Activated CD8-positive, alpha-beta memory T cell treated with anti-CD3 and anti-CD28 coated beads for 36 hours (primary cell): ENCODE results near the gene NEK5. TPM values are rescaled to one million over a fixed set of nuclear protein-coding genes. Genes with fewer than 3 reads are reported as not detected.

Experiments
- CTCF ChIA-PET: fragments of 350-600 bp; sonication (Branson Sonifier 250); formaldehyde crosslinking; loops from one replicate; lab custom pipeline; 2021; ENCODE audit warnings: antibody characterized with exemption; lab: Charles Lee
- POLR2A ChIA-PET: fragments of 350-600 bp; sonication (Branson Sonifier 250); formaldehyde crosslinking; loops from one replicate; lab custom pipeline; 2021; ENCODE audit warnings: antibody characterized with exemption; lab: Charles Lee
- total RNA-seq, 2 experiments: library from RNA; stranded (reverse); gene quantifications; one replicate each; pipeline ENCODE4 v1.2.3, GENCODE V29; 2021

The NEK5 gene
- total RNA-seq, 2 experiments from 2014 or later = not detected

- CTCF ChIA-PET = interaction anchor here (1.1 kb wide), 1 partner anchor 91 kb away, joined by 3 read pairs; no protein-coding TSS in a partner anchor
Measured at GRCh38 chr13:52026246-52026626, 102.6 kb downstream of the NEK5 start.

GRCh38 chr13:52025475-52026245 lies 103.2 kb downstream of the NEK5 start:
- CTCF ChIA-PET = interaction anchor here (1.1 kb wide), 1 partner anchor 91 kb away, joined by 3 read pairs; no protein-coding TSS in a partner anchor
- POLR2A ChIA-PET = no interaction called here

More at GRCh38 chr13:52026246-52026626, 102.6 kb downstream of the NEK5 start:
- POLR2A ChIA-PET = no interaction called here

DNA sequence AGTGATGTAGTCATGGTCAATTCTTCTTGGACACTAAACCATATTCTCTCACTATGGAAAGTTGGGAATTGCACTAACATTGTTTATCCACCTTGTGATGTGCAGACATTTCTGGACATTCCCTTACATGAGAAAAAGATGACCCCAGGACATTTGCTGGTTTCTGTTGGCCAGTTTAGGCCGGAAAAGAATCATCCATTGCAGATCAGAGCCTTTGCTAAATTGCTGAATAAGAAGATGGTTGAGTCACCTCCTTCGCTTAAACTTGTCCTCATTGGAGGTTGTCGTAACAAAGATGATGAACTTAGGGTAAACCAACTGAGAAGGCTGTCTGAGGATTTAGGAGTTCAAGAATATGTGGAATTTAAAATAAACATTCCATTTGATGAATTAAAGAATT lies 104.4 kb downstream of the NEK5 start, which contains the start of gene UTP14C:
TSS of gene UTP14C (plus strand) at position 211 of the 400 bp plus-strand sequence. CDS start 4,114 bp downstream, outside the sequence.
- ChIA-PET POLR2A (no interaction called here), CTCF (no interaction called here)

- POLR2A ChIA-PET = no interaction called here
- CTCF ChIA-PET = no interaction called here
Measured at GRCh38 chr13:52022356-52022755, 106.5 kb downstream of the NEK5 start.

- CTCF ChIA-PET = no interaction called here
- POLR2A ChIA-PET = no interaction called here
Measured at GRCh38 chr13:52020191-52020590, 108.7 kb downstream of the NEK5 start.

GRCh38 chr13:52016296-52016695 lies 112.6 kb downstream of the NEK5 start:
- ChIA-PET CTCF (no interaction called here), POLR2A (no interaction called here)

GRCh38 chr13:52012512-52012836 lies 116.4 kb downstream of the NEK5 start:
- CTCF ChIA-PET = interaction anchor here (1.1 to 1.3 kb wide), 2 partner anchors 115 to 198 kb away, joined by 3 to 4 read pairs; no protein-coding TSS in a partner anchor
- POLR2A ChIA-PET = no interaction called here

GRCh38 chr13:52011632-52012511 lies 117.0 kb downstream of the NEK5 start, which contains the start of gene ALG11:
TSS of gene ALG11 (plus strand) at chr13:52012398. CDS start at chr13:52012419, 21 bp downstream.
- ChIA-PET CTCF (interaction anchor here (1.1 to 1.3 kb wide), 2 partner anchors 116 to 198 kb away, joined by 3 to 4 read pairs; no protein-coding TSS in a partner anchor), POLR2A (no interaction called here)

DNA sequence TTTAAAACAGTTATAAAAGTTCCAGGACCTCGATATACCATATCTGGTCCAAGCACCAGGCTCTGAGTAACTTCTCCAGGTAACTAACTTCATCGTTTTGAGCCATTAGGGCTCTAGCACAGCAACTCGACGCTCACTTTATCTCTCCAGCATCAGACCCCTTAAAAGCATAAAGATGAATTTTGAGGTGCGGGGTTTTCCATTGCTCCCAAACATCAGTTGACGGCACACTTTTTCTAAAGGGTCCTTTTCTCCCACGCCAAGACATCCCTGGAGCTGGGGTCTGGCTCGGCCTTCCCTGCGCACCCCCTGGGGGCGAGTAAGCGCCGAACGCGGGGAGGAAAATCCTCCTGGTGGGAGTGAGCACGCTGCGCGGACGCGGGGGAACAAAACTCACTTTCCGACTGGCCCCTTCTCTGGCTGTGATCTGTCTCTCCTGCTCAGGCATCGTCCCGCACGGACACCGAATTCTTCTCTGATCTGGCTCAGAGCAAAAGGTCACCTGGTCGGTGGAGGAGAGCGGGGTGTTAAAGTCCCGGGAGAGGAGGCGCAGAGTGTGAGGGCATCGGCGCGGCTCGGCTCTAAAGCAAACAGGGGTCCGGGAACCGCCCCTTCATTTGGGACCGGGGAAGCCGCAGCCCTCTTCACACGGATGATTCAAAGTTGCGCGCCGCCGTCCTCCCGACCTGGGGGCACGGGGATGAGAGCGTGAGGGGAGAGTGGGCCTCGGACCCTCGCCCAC lies 117.8 kb downstream of the NEK5 start, which contains the start of gene ATP7B:
TSS of gene ATP7B (minus strand) at position 561 of the 742 bp plus-strand sequence. CDS start at position 448, 113 bp downstream.
- ChIA-PET CTCF (interaction anchor here (0.5 to 0.7 kb wide), 2 partner anchors 8 to 131 kb away, joined by 3 to 4 read pairs; no protein-coding TSS in a partner anchor), POLR2A (no interaction called here)

DNA sequence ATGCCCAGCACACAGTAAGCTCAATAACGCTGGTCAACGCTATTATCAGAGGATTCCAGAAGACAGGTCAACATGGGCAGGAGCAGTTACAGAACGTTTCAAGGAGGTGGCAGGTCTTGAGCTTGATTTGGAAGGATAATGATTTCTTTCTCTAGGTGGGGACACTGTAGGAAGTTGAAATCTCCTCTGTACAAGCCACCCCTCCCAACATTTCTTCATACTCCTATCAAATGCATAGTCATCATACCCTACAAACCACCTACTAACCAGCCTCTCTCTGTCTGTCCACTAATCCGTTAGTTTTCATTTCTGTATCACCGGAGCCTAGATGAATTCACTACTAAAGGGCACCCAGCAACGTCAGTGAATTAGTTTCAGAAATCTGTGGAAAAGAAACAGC lies 118.9 kb downstream of the NEK5 start:
- POLR2A ChIA-PET = no interaction called here
- CTCF ChIA-PET = no interaction called here

GRCh38 chr13:52006523-52007245 lies 122.2 kb downstream of the NEK5 start:
- ChIA-PET CTCF (no interaction called here), POLR2A (no interaction called here)

- CTCF ChIA-PET = no interaction called here
- POLR2A ChIA-PET = no interaction called here
Measured at GRCh38 chr13:52005841-52006522, 122.9 kb downstream of the NEK5 start.

DNA sequence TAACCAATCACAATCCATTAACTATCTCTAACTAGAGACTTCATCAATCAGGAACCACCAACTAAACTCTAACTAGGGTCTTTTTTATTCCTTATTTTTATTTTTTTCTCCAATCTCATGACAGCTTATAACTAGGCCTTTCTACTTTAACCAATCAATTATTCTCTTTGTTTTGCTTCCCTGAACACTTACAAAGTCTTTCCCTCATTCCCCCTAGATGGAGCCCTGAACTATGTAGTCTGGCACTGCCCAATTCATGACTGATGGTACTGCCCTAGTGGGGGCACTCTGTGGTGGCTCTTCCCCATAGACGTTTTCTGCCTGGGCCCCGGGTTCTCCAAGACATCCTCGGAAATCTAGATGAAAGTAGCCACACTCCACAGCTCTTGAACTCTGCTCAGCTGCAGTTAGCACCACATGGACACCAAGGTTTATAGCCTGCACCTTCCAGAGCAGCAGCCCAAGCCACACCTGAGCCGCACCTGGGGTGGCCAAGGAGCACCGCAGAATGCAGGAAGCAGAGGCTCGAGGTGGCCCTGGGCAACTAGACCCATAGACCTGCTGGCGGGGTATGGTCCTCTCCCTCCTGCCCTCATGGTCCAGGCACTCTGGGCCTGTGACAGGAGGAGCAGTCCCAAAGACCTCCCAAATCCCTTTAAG lies 124.2 kb downstream of the NEK5 start:
- POLR2A ChIA-PET = no interaction called here
- CTCF ChIA-PET = no interaction called here

DNA sequence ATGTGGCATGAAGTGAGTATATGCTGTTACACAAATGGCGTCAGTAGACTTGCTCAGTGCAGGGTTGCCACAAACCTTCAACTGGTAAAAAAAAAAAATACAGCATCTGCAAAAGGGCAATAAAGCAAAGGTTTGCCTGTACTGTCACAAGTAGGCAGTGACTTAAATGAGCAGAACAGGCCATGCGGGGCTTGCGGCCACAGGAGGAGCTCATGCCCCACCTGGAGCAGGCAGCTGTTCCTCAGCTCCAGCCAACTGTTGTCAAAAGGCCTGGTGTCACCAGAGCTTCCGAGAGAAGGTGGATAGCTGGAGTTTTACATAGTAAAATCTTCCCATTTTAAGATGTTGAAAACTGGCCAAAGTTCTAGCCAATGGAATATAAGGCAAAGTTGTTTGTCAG lies 125.3 kb downstream of the NEK5 start:
- ChIA-PET POLR2A (no interaction called here), CTCF (interaction anchor here (1.0 kb wide), 1 partner anchor 125 kb away, joined by 4 read pairs; the partner anchor contains the start of gene NEK5)

GRCh38 chr13:52002361-52002760 lies 126.5 kb downstream of the NEK5 start:
- CTCF ChIA-PET = interaction anchor here (1.0 kb wide), 1 partner anchor 126 kb away, joined by 4 read pairs; the partner anchor contains the start of gene NEK5
- POLR2A ChIA-PET = no interaction called here

GRCh38 chr13:52001120-52001731 lies 127.6 kb downstream of the NEK5 start:
- POLR2A ChIA-PET = no interaction called here
- CTCF ChIA-PET = no interaction called here

DNA sequence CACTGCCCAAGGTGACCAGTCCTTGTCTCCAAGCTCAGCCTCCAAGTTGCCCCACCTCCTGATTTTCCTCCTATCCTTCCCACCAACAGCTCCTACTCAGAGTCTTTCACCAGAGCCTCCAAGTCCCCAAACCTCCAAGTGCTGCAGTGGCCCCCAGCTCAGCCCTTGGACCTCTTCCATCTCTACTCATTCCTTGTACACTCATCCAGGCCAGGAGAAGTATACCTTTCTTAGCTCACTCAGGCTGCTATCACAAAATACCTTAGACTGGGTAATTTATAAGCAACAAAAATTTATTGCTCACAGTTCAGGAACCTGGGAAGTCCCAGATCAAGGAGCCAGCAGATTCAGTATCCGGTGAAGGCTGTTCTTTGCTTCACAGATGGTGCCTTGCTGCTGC lies 129.0 kb downstream of the NEK5 start:
- ChIA-PET CTCF (no interaction called here), POLR2A (no interaction called here)
